Suprapubic skin (tissue), 4 donors: Measurements from ENCODE around the gene CD63.

Experiments used
- EP300 ChIP-seq: sonication (generic); formaldehyde crosslinking; IDR thresholded peaks from one replicate; pipeline ENCODE4 v1.6.1; 2017; ENCODE audit warnings: antibody characterized with exemption
- POLR2A ChIP-seq, 2 donors: fragments of 450-650 bp; IDR thresholded peaks; one replicate each; pipeline ENCODE4 v1.6.1; 2017; ENCODE audit warnings: antibody characterized with exemption in 2 of 2, mild to moderate bottlenecking in 2 of 2, moderate library complexity in 2 of 2
- POLR2AphosphoS5 ChIP-seq, 3 donors: sonication (generic); formaldehyde crosslinking; IDR thresholded peaks; one replicate each; pipeline ENCODE4 v1.6.1; 2017; ENCODE audit warnings: antibody characterized with exemption in 3 of 3
- TF ChIP-seq, protein P1 (sequence below), 2 donors: fragments of 200-600 bp in 1 of 2; fragments of 450-650 bp in 1 of 2; sonication (generic) in 1 of 2; IDR thresholded peaks; one replicate each; pipeline ENCODE4 v1.5.1; 2016 to 2019; ENCODE audit warnings: antibody characterized with exemption in 2 of 2, mild to moderate bottlenecking in 1 of 2, moderate library complexity in 1 of 2

DNA sequence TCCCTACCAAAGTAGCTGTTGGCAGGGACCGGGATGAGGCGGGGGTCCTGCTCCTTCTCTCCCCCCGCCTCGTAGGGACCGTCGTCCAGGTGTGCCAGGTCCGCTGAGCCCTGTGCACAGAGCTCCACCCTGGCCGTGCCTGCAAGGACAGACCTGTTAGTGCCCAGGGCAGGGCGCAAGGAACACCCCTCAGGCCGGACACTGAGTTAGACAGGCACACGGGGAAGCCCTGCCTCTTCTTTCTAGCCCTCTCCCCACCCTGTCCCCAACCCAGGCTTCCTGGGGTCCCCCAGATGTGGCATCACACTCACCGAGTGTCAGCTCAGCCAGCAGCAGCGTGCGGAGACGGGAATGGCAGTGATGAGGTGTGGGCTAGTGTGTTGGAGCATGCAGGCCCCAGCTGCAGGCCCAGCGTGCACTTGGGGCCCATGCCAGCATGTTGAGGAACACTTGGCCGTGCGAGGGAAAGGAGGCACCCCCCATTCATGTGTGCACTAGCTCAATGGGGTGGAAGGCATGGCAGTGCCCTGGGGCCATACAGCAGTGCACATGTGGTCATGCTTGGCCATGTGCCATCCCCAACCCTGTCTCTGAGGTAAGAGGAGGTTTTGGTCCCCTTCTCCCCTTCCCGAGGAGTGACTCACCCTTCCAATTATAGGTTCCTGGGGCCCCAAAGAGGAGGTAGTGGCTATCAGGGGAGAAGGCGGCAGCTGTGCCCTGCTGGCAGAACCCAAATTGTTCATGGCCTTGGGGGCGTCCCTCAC is 28.4 kb downstream of the CD63 start:
- TF ChIP-seq POLR2A (IDR thresholded peaks at IDR 0.05) (no peak), EP300 (no peak), POLR2AphosphoS5 (IDR thresholded peaks at IDR 0.05) (no peak)
- TF ChIP-seq, protein P1, sequence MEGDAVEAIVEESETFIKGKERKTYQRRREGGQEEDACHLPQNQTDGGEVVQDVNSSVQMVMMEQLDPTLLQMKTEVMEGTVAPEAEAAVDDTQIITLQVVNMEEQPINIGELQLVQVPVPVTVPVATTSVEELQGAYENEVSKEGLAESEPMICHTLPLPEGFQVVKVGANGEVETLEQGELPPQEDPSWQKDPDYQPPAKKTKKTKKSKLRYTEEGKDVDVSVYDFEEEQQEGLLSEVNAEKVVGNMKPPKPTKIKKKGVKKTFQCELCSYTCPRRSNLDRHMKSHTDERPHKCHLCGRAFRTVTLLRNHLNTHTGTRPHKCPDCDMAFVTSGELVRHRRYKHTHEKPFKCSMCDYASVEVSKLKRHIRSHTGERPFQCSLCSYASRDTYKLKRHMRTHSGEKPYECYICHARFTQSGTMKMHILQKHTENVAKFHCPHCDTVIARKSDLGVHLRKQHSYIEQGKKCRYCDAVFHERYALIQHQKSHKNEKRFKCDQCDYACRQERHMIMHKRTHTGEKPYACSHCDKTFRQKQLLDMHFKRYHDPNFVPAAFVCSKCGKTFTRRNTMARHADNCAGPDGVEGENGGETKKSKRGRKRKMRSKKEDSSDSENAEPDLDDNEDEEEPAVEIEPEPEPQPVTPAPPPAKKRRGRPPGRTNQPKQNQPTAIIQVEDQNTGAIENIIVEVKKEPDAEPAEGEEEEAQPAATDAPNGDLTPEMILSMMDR (IDR thresholded peaks at IDR 0.05), result no peak
